Nucleus accumbens (tissue), 56 donors: Measurements from ENCODE around the gene ISG20.
"Not testable (repeated sequence)": the region's sequence is repeated elsewhere in the genome, so short reads cannot be mapped to it uniquely, and the experiment has no call there.

Experiments used
- DNase-seq, 56 donors: peaks; one replicate each; lab custom pipeline; 2025; lab: John Stamatoyannopoulos, UW

ISG20 gene

GRCh38 chr15:88617790-88618189 is 21.0 kb upstream of the ISG20 start:
- DNase-seq: no peak

- DNase-seq: no peak
These were observed 20.1 kb upstream of the ISG20 start for GRCh38 chr15:88618686-88619085.

- DNase-seq: no peak
These were observed 19.0 kb upstream of the ISG20 start for GRCh38 chr15:88619796-88620195.

GRCh38 chr15:88620995-88621772 is 17.6 kb upstream of the ISG20 start, which contains the start of gene AEN:
Gene AEN (plus strand): TSS chr15:88621340. CDS start chr15:88626210, 4,870 bp downstream.
- DNase-seq: peak; percentile 63 to 97 (median 91)

GRCh38 chr15:88621789-88622604 is 16.8 kb upstream of the ISG20 start:
- no peak for DNase-seq

GRCh38 chr15:88622605-88622975 is 16.2 kb upstream of the ISG20 start:
- no peak for DNase-seq

- DNase-seq: peak in 3 of 56 donors; percentile 18 to 49 (median 24)
These were observed 15.8 kb upstream of the ISG20 start for GRCh38 chr15:88623061-88623460.

- DNase-seq: no peak
These were observed 15.2 kb upstream of the ISG20 start for GRCh38 chr15:88623632-88624031.

- peak in 1 of 56 donors; percentile 14 for DNase-seq
These were observed 14.5 kb upstream of the ISG20 start for GRCh38 chr15:88624156-88624970.

- no peak for DNase-seq
These were observed 13.8 kb upstream of the ISG20 start for GRCh38 chr15:88624971-88625490.

- no peak for DNase-seq
These were observed 12.7 kb upstream of the ISG20 start for GRCh38 chr15:88625943-88626741.

- no peak for DNase-seq
These were observed 11.4 kb upstream of the ISG20 start for GRCh38 chr15:88627463-88627862.

- DNase-seq: no peak
These were observed 10.7 kb upstream of the ISG20 start for GRCh38 chr15:88628018-88628654.

GRCh38 chr15:88629071-88629470 is 9.7 kb upstream of the ISG20 start:
- no peak for DNase-seq

GRCh38 chr15:88630141-88630721 is 8.6 kb upstream of the ISG20 start:
- no peak for DNase-seq

GRCh38 chr15:88630798-88631463 is 7.9 kb upstream of the ISG20 start:
- DNase-seq: no peak

- no peak for DNase-seq
These were observed 7.3 kb upstream of the ISG20 start for GRCh38 chr15:88631464-88632028.

- not testable (repeated sequence) for DNase-seq
These were observed 6.0 kb upstream of the ISG20 start for GRCh38 chr15:88632797-88633196.
